Camera-type eye (tissue), 1 donor: ENCODE results near the gene HS6ST2. TPM values are rescaled to one million over a fixed set of nuclear protein-coding genes. Genes with fewer than 3 reads are reported as not detected.

Experiments
- total RNA-seq: library from RNA; depleted of rRNA; stranded (reverse); fragments of >200 nt; gene quantifications from one replicate; pipeline ENCODE4 v1.2.3, GENCODE V29; 2014

HS6ST2 gene
- total RNA-seq: 5.7 TPM

GRCh38 chrX:132958091-132958703, at the start of gene HS6ST2:
HS6ST2 (minus strand) TSS chrX:132958629.

Other genes starting within 250 kb of the HS6ST2 start
- gene USP26, start 138.5 kb upstream of the HS6ST2 start, total RNA-seq: not detected